Measurements from ENCODE around the gene LSG1. TPM values are rescaled to one million over a fixed set of nuclear protein-coding genes. Genes with fewer than 3 reads are reported as not detected.

The LSG1 gene
- total and polyA plus RNA-seq, 2 of the 13 experiments (the other 11 are each of a cell fraction or from before 2014, with no cell fraction given) = 21.4 to 32.1 TPM

DNA sequence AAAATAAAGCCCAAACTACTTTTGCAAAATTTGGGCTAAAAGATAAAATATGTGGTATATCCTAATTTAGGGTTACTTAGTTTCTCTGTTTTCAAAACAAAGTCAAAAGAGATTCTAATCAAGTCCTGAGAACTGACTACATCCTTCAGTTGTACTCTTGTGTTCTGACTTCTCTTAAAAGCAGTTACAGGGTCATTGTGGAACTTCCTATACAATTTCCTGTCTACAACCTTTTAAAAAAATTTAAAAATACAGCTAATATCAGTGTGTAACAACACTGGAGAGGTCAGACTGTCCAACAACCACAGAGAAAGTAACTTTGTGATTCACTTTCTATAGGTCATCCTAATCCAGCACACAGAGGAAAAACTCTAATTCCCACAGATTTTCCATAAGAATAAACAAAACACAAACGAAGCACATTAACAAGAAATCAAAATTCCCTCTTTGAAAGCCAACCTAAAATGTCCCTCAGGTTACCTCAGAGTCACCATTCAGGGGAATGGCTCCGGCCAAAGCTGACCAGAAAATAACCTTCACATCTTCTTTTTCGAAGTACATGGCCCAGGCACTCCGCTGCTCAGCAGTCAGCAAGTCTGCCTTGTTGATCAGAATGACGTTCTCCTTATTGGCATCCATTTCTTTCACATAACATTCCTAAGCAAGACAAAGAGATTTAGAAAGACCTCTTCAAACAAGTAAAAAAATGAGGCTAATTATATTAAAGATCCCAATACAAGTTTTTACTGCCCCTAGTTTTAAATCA is 13.3 kb downstream of the LSG1 start (continued):
- TF ChIP-seq FOXC1 (CRISPR knock-in tag; IDR thresholded peaks at IDR 0.05; ENCODE audit: borderline replicate concordance) (no peak), GABPA (IDR thresholded peaks at IDR 0.05; ENCODE audit: low read depth, low read length) (no peak), GABPA (CRISPR knock-in tag; IDR thresholded peaks at IDR 0.05; ENCODE audit: low read depth) (no peak), HNF1A (IDR thresholded peaks at IDR 0.05; ENCODE audit: low read depth) (no peak), HNF1A (CRISPR knock-in tag; IDR thresholded peaks at IDR 0.05; ENCODE audit: borderline replicate concordance) (no peak), ZNF775 (CRISPR knock-in tag; IDR thresholded peaks at IDR 0.05; ENCODE audit: borderline replicate concordance) (no peak), ZNF891 (CRISPR knock-in tag; IDR thresholded peaks at IDR 0.05) (no peak)

GRCh38 chr3:194657439-194657838 is 14.6 kb downstream of the LSG1 start:
- DNase-seq (ENCODE audit: low spot score) (no peak), ATAC-seq (no peak), FAIRE-seq (no peak)
- H3K4me3 ChIP-seq (replicated peaks in 1 of 3; ENCODE audit: insufficient read depth in 1 of 3, low read depth in 2 of 3, low read length in 3 of 3) = no peak overlapping the region
- 79% methylated on average over 7 of the region's 7 CpGs for WGBS (ENCODE audit: low lambda C conversion rate)
- ChIA-PET CTCF (ENCODE audit: low intra/inter-chr PET ratio, low total read pairs) (no interaction called here), POLR2A (no interaction called here)
- no peak overlapping the region for H3K4me2 ChIP-seq (ENCODE audit: low read depth, low read length)
- H3K79me2 ChIP-seq (ENCODE audit: insufficient read depth, low read length) = no peaks in the 10 kb centered on the region
- no peaks in the 10 kb centered on the region; a peak in 1 of 5 replicates for H3K27me3 ChIP-seq (ENCODE audit: control insufficient read depth in 1 of 2, insufficient read depth in 2 of 2, low read length in 2 of 2)
- intact Hi-C loops (cut with micrococcal nuclease; ENCODE audit: unreplicated experiment) (no loop called here), in situ Hi-C loops (cut with HindIII; ENCODE audit: extremely low pct_ligation_motif_present, low pct_unique_long_range_greater_than_20kb) (no loop called here)
- H2AFZ ChIP-seq (ENCODE audit: low read length) = no peak overlapping the region
- BruUV-seq (replicated peaks) = no TSS peak
- no peaks in the 10 kb centered on the region for H4K20me1 ChIP-seq (ENCODE audit: insufficient read depth, low read length)
- H3K9me3 ChIP-seq (ENCODE audit: low read length) = no peaks in the 10 kb centered on the region
- H3K4me1 ChIP-seq (ENCODE audit: insufficient read depth, low read length) = no peaks in the 10 kb centered on the region
- no peak overlapping the region for H3K9ac ChIP-seq (ENCODE audit: insufficient read depth, low read depth, low read length)
- H3K27ac ChIP-seq (ENCODE audit: extremely low read length, insufficient read depth, low read length) = no peak overlapping the region
- H3K36me3 ChIP-seq (replicated peaks in 1 of 2; ENCODE audit: control insufficient read depth in 1 of 2, insufficient read depth in 2 of 2, low read length in 2 of 2) = peaks cover 6 to 65% of the 10 kb centered on the region in 2 experiments; a peak in 4 of 5 replicates
- no peak for TF ChIP-seq NFKBIZ (CRISPR knock-in tag; IDR thresholded peaks at IDR 0.05)
- TF ChIP-seq ZNF512 (CRISPR knock-in tag; IDR thresholded peaks at IDR 0.05) = no peak
- TF ChIP-seq SMC3 (IDR thresholded peaks at IDR 0.05; ENCODE audit: low read length) = no peak
- no peak for TF ChIP-seq ZNF17 (CRISPR knock-in tag; IDR thresholded peaks at IDR 0.05)
- no peak for TF ChIP-seq POLR2G (IDR thresholded peaks at IDR 0.05; ENCODE audit: low read depth, low read length)
- TF ChIP-seq, protein P1, sequence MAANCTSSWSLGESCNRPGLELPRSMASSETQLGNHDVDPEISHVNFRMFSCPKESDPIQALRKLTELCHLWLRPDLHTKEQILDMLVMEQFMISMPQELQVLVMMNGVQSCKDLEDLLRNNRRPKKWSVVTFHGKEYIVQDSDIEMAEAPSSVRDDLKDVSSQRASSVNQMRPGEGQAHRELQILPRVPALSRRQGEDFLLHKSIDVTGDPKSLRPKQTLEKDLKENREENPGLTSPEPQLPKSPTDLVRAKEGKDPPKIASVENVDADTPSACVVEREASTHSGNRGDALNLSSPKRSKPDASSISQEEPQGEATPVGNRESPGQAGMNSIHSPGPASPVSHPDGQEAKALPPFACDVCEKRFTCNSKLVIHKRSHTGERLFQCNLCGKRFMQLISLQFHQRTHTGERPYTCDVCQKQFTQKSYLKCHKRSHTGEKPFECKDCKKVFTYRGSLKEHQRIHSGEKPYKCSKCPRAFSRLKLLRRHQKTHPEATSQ (CRISPR knock-in tag; IDR thresholded peaks at IDR 0.05; ENCODE audit: borderline replicate concordance) = no peak
- TF ChIP-seq GATAD1 (CRISPR knock-in tag; IDR thresholded peaks at IDR 0.05) = no peak
- no peak for TF ChIP-seq TEAD3 (CRISPR knock-in tag; optimal IDR thresholded peaks at IDR 0.05; ENCODE audit: borderline replicate concordance)
- TF ChIP-seq ZNF468 (CRISPR knock-in tag; IDR thresholded peaks at IDR 0.05) = no peak

Measured in HepG2 (cell line).